ENCODE results near the gene KLHL15.

KLHL15 gene

DNA sequence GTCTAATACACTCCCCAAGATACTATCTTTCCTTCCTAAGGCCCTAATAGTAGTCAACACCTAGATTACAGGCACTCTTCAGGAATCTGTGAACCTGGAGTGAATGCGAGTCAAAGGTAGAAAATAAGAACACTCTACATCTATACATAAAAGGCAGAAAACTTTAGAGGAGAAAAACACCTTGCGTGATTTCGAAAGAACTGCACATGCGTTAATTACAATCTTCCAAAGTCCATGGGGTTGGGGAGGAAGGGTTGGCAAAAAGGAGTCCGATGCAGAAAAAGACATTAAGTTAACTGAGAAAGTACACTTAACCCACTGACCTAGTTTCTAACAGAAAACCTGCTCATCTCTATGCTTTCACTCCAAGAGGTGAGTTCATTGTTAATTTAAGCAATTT is 27.3 kb downstream of the KLHL15 start:
- no peak for DNase-seq (ENCODE audit: low spot score)
- Histone ChIP-seq H3K27ac (no peak overlapping the region), H3K4me3 (no peak overlapping the region)
- TF ChIP-seq, protein P1, sequence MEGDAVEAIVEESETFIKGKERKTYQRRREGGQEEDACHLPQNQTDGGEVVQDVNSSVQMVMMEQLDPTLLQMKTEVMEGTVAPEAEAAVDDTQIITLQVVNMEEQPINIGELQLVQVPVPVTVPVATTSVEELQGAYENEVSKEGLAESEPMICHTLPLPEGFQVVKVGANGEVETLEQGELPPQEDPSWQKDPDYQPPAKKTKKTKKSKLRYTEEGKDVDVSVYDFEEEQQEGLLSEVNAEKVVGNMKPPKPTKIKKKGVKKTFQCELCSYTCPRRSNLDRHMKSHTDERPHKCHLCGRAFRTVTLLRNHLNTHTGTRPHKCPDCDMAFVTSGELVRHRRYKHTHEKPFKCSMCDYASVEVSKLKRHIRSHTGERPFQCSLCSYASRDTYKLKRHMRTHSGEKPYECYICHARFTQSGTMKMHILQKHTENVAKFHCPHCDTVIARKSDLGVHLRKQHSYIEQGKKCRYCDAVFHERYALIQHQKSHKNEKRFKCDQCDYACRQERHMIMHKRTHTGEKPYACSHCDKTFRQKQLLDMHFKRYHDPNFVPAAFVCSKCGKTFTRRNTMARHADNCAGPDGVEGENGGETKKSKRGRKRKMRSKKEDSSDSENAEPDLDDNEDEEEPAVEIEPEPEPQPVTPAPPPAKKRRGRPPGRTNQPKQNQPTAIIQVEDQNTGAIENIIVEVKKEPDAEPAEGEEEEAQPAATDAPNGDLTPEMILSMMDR (IDR thresholded peaks at IDR 0.05) = no peak

DNA sequence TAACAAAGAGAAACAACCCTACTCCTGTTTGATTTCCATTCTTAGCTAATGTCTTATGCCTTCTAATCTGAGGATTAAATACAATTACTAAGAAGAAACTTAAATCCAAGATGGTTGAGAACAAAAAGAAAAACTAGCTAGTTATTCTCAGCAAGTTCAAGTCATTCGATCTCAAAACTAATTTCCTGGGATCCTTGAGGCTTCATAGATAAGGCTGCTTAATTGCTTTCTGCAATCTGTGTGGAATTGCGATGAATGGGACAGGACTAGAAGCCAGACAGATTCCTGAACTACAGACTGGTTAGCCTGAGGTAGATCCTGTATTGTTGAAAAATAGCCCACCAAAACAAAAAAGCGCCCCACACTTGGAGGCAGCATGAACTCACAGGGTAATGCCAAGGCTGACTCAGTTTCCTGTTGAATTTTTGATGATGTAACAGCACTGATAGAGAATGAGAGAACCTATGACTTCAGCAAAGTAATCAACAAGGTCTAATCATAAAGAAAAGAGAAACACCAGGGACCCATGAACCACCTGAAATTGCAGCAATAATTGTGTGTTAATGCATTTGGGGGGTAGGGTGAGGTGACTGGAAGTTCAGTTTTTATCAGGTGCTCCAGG is 33.9 kb downstream of the KLHL15 start:
- no peak overlapping the region for H3K4me3 ChIP-seq
- TF ChIP-seq, protein P1 (IDR thresholded peaks at IDR 0.05) = no peak
- no peak for DNase-seq (ENCODE audit: low spot score)

DNA sequence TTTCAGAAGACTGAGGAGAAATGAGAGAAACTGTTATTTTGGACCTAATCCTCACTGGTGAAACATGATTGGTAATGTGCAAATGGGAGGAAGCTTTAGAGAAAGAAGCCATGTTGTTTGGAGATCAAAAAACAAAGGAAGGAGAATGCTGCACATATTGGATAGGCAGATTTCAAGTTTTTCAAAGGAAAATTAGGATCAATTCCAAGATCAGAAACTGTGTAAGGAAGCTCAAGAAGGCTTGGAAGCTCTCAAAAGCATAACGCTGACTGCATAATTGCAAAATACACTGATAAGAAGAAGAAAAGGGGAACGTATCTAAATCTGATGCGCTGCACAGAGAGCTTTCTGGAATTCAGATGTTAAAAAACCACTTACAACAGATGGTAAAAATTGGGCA is 34.6 kb downstream of the KLHL15 start:
- TF ChIP-seq, protein P1 (IDR thresholded peaks at IDR 0.05) = no peak
- no peak overlapping the region for H3K4me3 ChIP-seq
- H3K27ac ChIP-seq = no peak overlapping the region
- DNase-seq (ENCODE audit: low spot score) = no peak

More for the DNA sequence above, 33.9 kb downstream of the KLHL15 start:
- H3K27ac ChIP-seq = no peak overlapping the region

GRCh38 chrX:23990455-23990854 is 36.5 kb downstream of the KLHL15 start:
- no peak overlapping the region for H3K27ac ChIP-seq
- DNase-seq (ENCODE audit: low spot score) = no peak
- H3K4me3 ChIP-seq = no peak overlapping the region
- TF ChIP-seq, protein P1 (IDR thresholded peaks at IDR 0.05) = no peak

DNA sequence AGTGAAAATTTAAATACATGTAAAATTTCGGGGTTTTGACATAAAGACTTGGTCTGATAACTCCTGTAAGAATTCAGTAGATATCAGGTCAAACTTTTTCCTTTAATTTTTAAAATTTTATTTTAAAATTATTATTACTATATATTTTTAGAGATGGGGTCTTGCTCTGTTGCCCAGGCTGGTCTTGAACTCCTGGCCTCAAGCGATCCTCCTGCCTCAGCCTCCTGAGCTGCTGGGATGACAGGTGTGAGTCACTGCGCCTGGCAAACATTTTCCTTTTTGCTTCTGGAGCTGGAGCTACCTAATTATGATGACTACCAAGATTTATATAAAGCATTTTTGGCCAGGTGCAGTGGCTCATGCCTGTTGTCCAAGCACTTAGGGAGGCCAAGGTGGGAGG is 37.3 kb downstream of the KLHL15 start:
- no peak overlapping the region for H3K27ac ChIP-seq
- no peak overlapping the region for H3K4me3 ChIP-seq
- no peak for DNase-seq (ENCODE audit: low spot score)
- TF ChIP-seq, protein P1 (IDR thresholded peaks at IDR 0.05) = no peak

DNA sequence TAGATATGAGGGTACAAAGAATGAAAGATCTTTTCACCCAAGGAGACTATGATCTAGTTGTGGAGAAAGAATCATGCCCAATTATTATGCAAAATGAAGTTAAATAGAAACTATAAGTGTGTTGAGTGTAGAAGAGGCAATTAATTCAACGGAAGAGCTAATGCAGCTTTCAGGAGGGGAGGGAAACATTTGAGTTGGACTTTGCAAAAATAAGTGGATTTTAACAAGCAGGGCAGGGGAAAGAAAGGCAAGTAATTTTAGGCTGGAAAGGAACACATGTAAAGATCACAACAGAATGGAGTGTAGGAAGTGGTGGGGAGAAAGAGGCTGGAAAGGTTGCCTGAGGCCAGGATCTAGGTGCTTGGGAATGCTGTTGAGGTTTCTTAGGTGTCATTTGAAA is 44.1 kb downstream of the KLHL15 start:
- H3K4me3 ChIP-seq = no peak overlapping the region
- no peak for DNase-seq (ENCODE audit: low spot score)
- no peak overlapping the region for H3K27ac ChIP-seq
- TF ChIP-seq, protein P1 (IDR thresholded peaks at IDR 0.05) = no peak

GRCh38 chrX:23981711-23982110 is 45.3 kb downstream of the KLHL15 start:
- no peak overlapping the region for H3K27ac ChIP-seq
- no peak for DNase-seq (ENCODE audit: low spot score)
- no peak overlapping the region for H3K4me3 ChIP-seq
- TF ChIP-seq, protein P1 (IDR thresholded peaks at IDR 0.05) = no peak

All from coronary artery (tissue), 2 donors.